Measurements from ENCODE around the gene TENM3.

TENM3 gene

GRCh38 chr4:182600856-182601255, 357.7 kb downstream of the TENM3 start:
- no peak for DNase-seq (ENCODE audit: low spot score)
- no peaks in the 10 kb centered on the region for H3K4me1 ChIP-seq (ENCODE audit: control insufficient read depth in 2 of 2, insufficient read depth in 1 of 2, low read depth in 1 of 2, low read length in 2 of 2)
- WGBS, 2 donors (ENCODE audit: extremely low coverage in 2 of 2, insufficient read length in 2 of 2, insufficient replicate concordance in 1 of 2): no CpG with 5 or more reads among the region's 8 CpGs

GRCh38 chr4:182604161-182604622, 361.0 kb downstream of the TENM3 start:
- H2AK5ac ChIP-seq (ENCODE audit: low read depth, low read length): no peak overlapping the region
- H3K4me3 ChIP-seq (ENCODE audit: low read length in 2 of 2): no peak overlapping the region
- H3K27me3 ChIP-seq (ENCODE audit: control insufficient read depth in 3 of 3, insufficient read depth in 3 of 3, low read depth in 1 of 3, low read length in 3 of 3): no peaks in the 10 kb centered on the region
- no peak overlapping the region for H3K9ac ChIP-seq (ENCODE audit: low read depth, low read length, poor library complexity)
- no peak overlapping the region for H3K14ac ChIP-seq (ENCODE audit: low read length)
- H3K9me3 ChIP-seq (replicated peaks in 1 of 2; ENCODE audit: control insufficient read depth in 2 of 2, insufficient read depth in 1 of 2, low read depth in 1 of 2, low read length in 2 of 2): peaks cover 0 to 7% of the 10 kb centered on the region in 2 donors
- H2BK12ac ChIP-seq (ENCODE audit: low read length): no peak overlapping the region
- no peak overlapping the region for H4K91ac ChIP-seq (ENCODE audit: low read depth, low read length, poor library complexity)
- H3K18ac ChIP-seq (ENCODE audit: low read length): no peak overlapping the region
- H2BK120ac ChIP-seq (ENCODE audit: low read depth, low read length): no peak overlapping the region
- no peak overlapping the region for H3K4ac ChIP-seq (ENCODE audit: low read length)
- peaks cover 0 to 47% of the 10 kb centered on the region in 2 donors for H3K36me3 ChIP-seq (replicated peaks in 1 of 2; ENCODE audit: control insufficient read depth in 2 of 2, insufficient read depth in 2 of 2, low read length in 2 of 2)
- H3K4me1 ChIP-seq (ENCODE audit: control insufficient read depth in 2 of 2, insufficient read depth in 1 of 2, low read depth in 1 of 2, low read length in 2 of 2): no peaks in the 10 kb centered on the region
- peaks cover 2% of the 10 kb centered on the region for H3K79me1 ChIP-seq (ENCODE audit: low read depth, low read length)
- no CpG with 5 or more reads among the region's 2 CpGs for WGBS, 2 donors (ENCODE audit: extremely low coverage in 2 of 2, insufficient read length in 2 of 2, insufficient replicate concordance in 1 of 2)
- H2BK15ac ChIP-seq (ENCODE audit: low read length): no peak overlapping the region
- no peak for DNase-seq (ENCODE audit: low spot score)
- no peak overlapping the region for H3K4me2 ChIP-seq (ENCODE audit: insufficient read depth, low read length, poor library complexity, severe bottlenecking)
- H3K27ac ChIP-seq (replicated peaks; ENCODE audit: low read length): no peak overlapping the region
- no peak overlapping the region for H2AFZ ChIP-seq (ENCODE audit: low read length)
- H3K23ac ChIP-seq (ENCODE audit: low read depth, low read length, poor library complexity): no peak overlapping the region
- H2BK5ac ChIP-seq (ENCODE audit: low read length): no peak overlapping the region
- no peak overlapping the region for H4K8ac ChIP-seq (ENCODE audit: low read depth, low read length)

More at GRCh38 chr4:182600856-182601255, 357.7 kb downstream of the TENM3 start:
- H2AK5ac ChIP-seq (ENCODE audit: low read depth, low read length): no peak overlapping the region
- no peak overlapping the region for H3K4me2 ChIP-seq (ENCODE audit: insufficient read depth, low read length, poor library complexity, severe bottlenecking)
- no peaks in the 10 kb centered on the region for H3K27me3 ChIP-seq (ENCODE audit: control insufficient read depth in 3 of 3, insufficient read depth in 3 of 3, low read depth in 1 of 3, low read length in 3 of 3)
- H3K4ac ChIP-seq (ENCODE audit: low read length): no peak overlapping the region
- no peak overlapping the region for H3K27ac ChIP-seq (replicated peaks; ENCODE audit: low read length)
- no peak overlapping the region for H2BK5ac ChIP-seq (ENCODE audit: low read length)
- H3K23ac ChIP-seq (ENCODE audit: low read depth, low read length, poor library complexity): no peak overlapping the region
- H4K91ac ChIP-seq (ENCODE audit: low read depth, low read length, poor library complexity): no peak overlapping the region
- H3K14ac ChIP-seq (ENCODE audit: low read length): no peak overlapping the region
- H2BK12ac ChIP-seq (ENCODE audit: low read length): no peak overlapping the region
- peaks cover 0 to 7% of the 10 kb centered on the region in 2 donors for H3K9me3 ChIP-seq (replicated peaks in 1 of 2; ENCODE audit: control insufficient read depth in 2 of 2, insufficient read depth in 1 of 2, low read depth in 1 of 2, low read length in 2 of 2)
- H2BK120ac ChIP-seq (ENCODE audit: low read depth, low read length): no peak overlapping the region
- H3K79me1 ChIP-seq (ENCODE audit: low read depth, low read length): no peaks in the 10 kb centered on the region
- peak overlapping the region; percentile 54 for H3K18ac ChIP-seq (ENCODE audit: low read length)
- peaks cover 0 to 47% of the 10 kb centered on the region in 2 donors for H3K36me3 ChIP-seq (replicated peaks in 1 of 2; ENCODE audit: control insufficient read depth in 2 of 2, insufficient read depth in 2 of 2, low read length in 2 of 2)
- H3K9ac ChIP-seq (ENCODE audit: low read depth, low read length, poor library complexity): no peak overlapping the region
- no peak overlapping the region for H2BK15ac ChIP-seq (ENCODE audit: low read length)
- no peak overlapping the region for H4K8ac ChIP-seq (ENCODE audit: low read depth, low read length)
- H2AFZ ChIP-seq (ENCODE audit: low read length): no peak overlapping the region
- H3K4me3 ChIP-seq (ENCODE audit: low read length in 2 of 2): no peak overlapping the region

- Histone ChIP-seq H3K36me3 (replicated peaks in 1 of 2; ENCODE audit: control insufficient read depth in 2 of 2, insufficient read depth in 2 of 2, low read length in 2 of 2) (peaks cover 0 to 47% of the 10 kb centered on the region in 2 donors), H2AK5ac (ENCODE audit: low read depth, low read length) (no peak overlapping the region), H2BK12ac (ENCODE audit: low read length) (no peak overlapping the region), H4K8ac (ENCODE audit: low read depth, low read length) (no peak overlapping the region), H2BK5ac (ENCODE audit: low read length) (no peak overlapping the region), H3K4me3 (ENCODE audit: low read length in 2 of 2) (no peak overlapping the region), H3K4me2 (ENCODE audit: insufficient read depth, low read length, poor library complexity, severe bottlenecking) (no peak overlapping the region), H3K27ac (replicated peaks; ENCODE audit: low read length) (no peak overlapping the region), H2BK15ac (ENCODE audit: low read length) (no peak overlapping the region), H3K9me3 (replicated peaks in 1 of 2; ENCODE audit: control insufficient read depth in 2 of 2, insufficient read depth in 1 of 2, low read depth in 1 of 2, low read length in 2 of 2) (peaks cover 0 to 7% of the 10 kb centered on the region in 2 donors), H3K4me1 (ENCODE audit: control insufficient read depth in 2 of 2, insufficient read depth in 1 of 2, low read depth in 1 of 2, low read length in 2 of 2) (no peaks in the 10 kb centered on the region), H3K18ac (ENCODE audit: low read length) (no peak overlapping the region), H3K23ac (ENCODE audit: low read depth, low read length, poor library complexity) (no peak overlapping the region), H3K9ac (ENCODE audit: low read depth, low read length, poor library complexity) (no peak overlapping the region), H2BK120ac (ENCODE audit: low read depth, low read length) (no peak overlapping the region), H3K4ac (ENCODE audit: low read length) (no peak overlapping the region), H4K91ac (ENCODE audit: low read depth, low read length, poor library complexity) (no peak overlapping the region), H2AFZ (ENCODE audit: low read length) (no peak overlapping the region), H3K27me3 (ENCODE audit: control insufficient read depth in 3 of 3, insufficient read depth in 3 of 3, low read depth in 1 of 3, low read length in 3 of 3) (no peaks in the 10 kb centered on the region), H3K79me1 (ENCODE audit: low read depth, low read length) (peaks cover 2% of the 10 kb centered on the region), H3K14ac (ENCODE audit: low read length) (no peak overlapping the region)
- no peak for DNase-seq (ENCODE audit: low spot score)
- no CpG with 5 or more reads among the region's 4 CpGs for WGBS, 2 donors (ENCODE audit: extremely low coverage in 2 of 2, insufficient read length in 2 of 2, insufficient replicate concordance in 1 of 2)
These were observed 361.8 kb downstream of the TENM3 start for GRCh38 chr4:182604953-182605352.

GRCh38 chr4:182608525-182608924, 365.3 kb downstream of the TENM3 start:
- H3K9ac ChIP-seq (ENCODE audit: low read depth, low read length, poor library complexity): no peak overlapping the region
- no peak overlapping the region for H3K23ac ChIP-seq (ENCODE audit: low read depth, low read length, poor library complexity)
- no peak overlapping the region for H2BK12ac ChIP-seq (ENCODE audit: low read length)
- H2AK5ac ChIP-seq (ENCODE audit: low read depth, low read length): no peak overlapping the region
- no peak overlapping the region for H2AFZ ChIP-seq (ENCODE audit: low read length)
- no peak overlapping the region for H2BK5ac ChIP-seq (ENCODE audit: low read length)
- no peaks in the 10 kb centered on the region for H3K4me1 ChIP-seq (ENCODE audit: control insufficient read depth in 2 of 2, insufficient read depth in 1 of 2, low read depth in 1 of 2, low read length in 2 of 2)
- no peak overlapping the region for H3K4me2 ChIP-seq (ENCODE audit: insufficient read depth, low read length, poor library complexity, severe bottlenecking)
- H3K79me1 ChIP-seq (ENCODE audit: low read depth, low read length): peaks cover 2% of the 10 kb centered on the region
- no CpG with 5 or more reads among the region's 23 CpGs for WGBS, 2 donors (ENCODE audit: extremely low coverage in 2 of 2, insufficient read length in 2 of 2, insufficient replicate concordance in 1 of 2)
- H3K27ac ChIP-seq (replicated peaks; ENCODE audit: low read length): no peak overlapping the region
- H3K4me3 ChIP-seq (ENCODE audit: low read length in 2 of 2): no peak overlapping the region
- H3K4ac ChIP-seq (ENCODE audit: low read length): no peak overlapping the region
- no peak for DNase-seq (ENCODE audit: low spot score)
- H3K18ac ChIP-seq (ENCODE audit: low read length): no peak overlapping the region
- no peaks in the 10 kb centered on the region for H3K9me3 ChIP-seq (replicated peaks in 1 of 2; ENCODE audit: control insufficient read depth in 2 of 2, insufficient read depth in 1 of 2, low read depth in 1 of 2, low read length in 2 of 2)
- peak overlapping the region; percentile 21 for H3K14ac ChIP-seq (ENCODE audit: low read length)
- no peak overlapping the region for H4K91ac ChIP-seq (ENCODE audit: low read depth, low read length, poor library complexity)
- no peaks in the 10 kb centered on the region for H3K27me3 ChIP-seq (ENCODE audit: control insufficient read depth in 3 of 3, insufficient read depth in 3 of 3, low read depth in 1 of 3, low read length in 3 of 3)
- H4K8ac ChIP-seq (ENCODE audit: low read depth, low read length): no peak overlapping the region
- H3K36me3 ChIP-seq (replicated peaks in 1 of 2; ENCODE audit: control insufficient read depth in 2 of 2, insufficient read depth in 2 of 2, low read length in 2 of 2): peaks cover 0 to 25% of the 10 kb centered on the region in 2 donors
- no peak overlapping the region for H2BK15ac ChIP-seq (ENCODE audit: low read length)
- H2BK120ac ChIP-seq (ENCODE audit: low read depth, low read length): no peak overlapping the region

Data from neuronal stem cell (in vitro differentiated cells).